MM.1S (cell line): ENCODE data around the gene XRCC3.

Experiments
- DNase-seq: peaks from one replicate; pipeline ENCODE4 v3.0.0-alpha.2; 2015
- H2AFZ ChIP-seq: fragments of 300-600 bp; sonication (generic); 2 replicates; pipeline ENCODE4 v1.6.0; 2016; ENCODE audit warnings: antibody characterized with exemption, low read length
- H3F3A ChIP-seq: fragments of 300-600 bp; sonication (generic); 2 replicates; pipeline ENCODE4 v1.6.1; 2016; ENCODE audit warnings: mild to moderate bottlenecking, antibody characterized with exemption, low read length, moderate library complexity, mixed read lengths; ENCODE audit not compliant: insufficient read depth
- H3K27ac ChIP-seq: fragments of 300-600 bp; sonication (generic); 2 replicates; pipeline ENCODE4 v1.5.1; 2016; ENCODE audit warnings: mild to moderate bottlenecking, low read length
- H3K27me3 ChIP-seq: fragments of 300-600 bp; sonication (generic); replicated peaks from 2 replicates; pipeline ENCODE4 v1.6.0; 2016; ENCODE audit warnings: low read length; ENCODE audit not compliant: insufficient read depth
- H3K36me3 ChIP-seq: fragments of 300-600 bp; sonication (generic); replicated peaks from 2 replicates; pipeline ENCODE4 v1.6.1; 2016; ENCODE audit warnings: mild to moderate bottlenecking, low read length, mixed read lengths; ENCODE audit not compliant: insufficient read depth
- H3K4me1 ChIP-seq: fragments of 300-600 bp; sonication (generic); 2 replicates; pipeline ENCODE4 v1.6.1; 2016; ENCODE audit warnings: low read length, mixed read lengths
- H3K4me2 ChIP-seq: fragments of 300-600 bp; sonication (generic); 2 replicates; pipeline ENCODE4 v1.6.0; 2016; ENCODE audit warnings: low read depth, low read length
- H3K4me3 ChIP-seq: fragments of 300-600 bp; sonication (generic); 2 replicates; pipeline ENCODE4 v1.5.1; 2016; ENCODE audit warnings: low read length, mixed read lengths
- H3K79me2 ChIP-seq: fragments of 300-600 bp; sonication (generic); 2 replicates; pipeline ENCODE4 v1.6.1; 2016; ENCODE audit warnings: mixed run types, low read length, mixed read lengths
- H3K9ac ChIP-seq: fragments of 300-600 bp; sonication (generic); 2 replicates; pipeline ENCODE4 v1.6.1; 2016; ENCODE audit warnings: low read length, mixed read lengths
- H3K9me2 ChIP-seq: fragments of 300-600 bp; sonication (generic); replicated peaks from 2 replicates; pipeline ENCODE4 v1.6.1; 2016; ENCODE audit warnings: mild to moderate bottlenecking, low read length, mixed read lengths; ENCODE audit not compliant: insufficient read depth
- H3K9me3 ChIP-seq: fragments of 300-600 bp; sonication (generic); replicated peaks from 2 replicates; pipeline ENCODE4 v1.6.1; 2016; ENCODE audit warnings: mild to moderate bottlenecking, low read length, mixed read lengths; ENCODE audit not compliant: insufficient read depth
- H4K20me1 ChIP-seq: fragments of 300-600 bp; sonication (generic); 2 replicates; pipeline ENCODE4 v1.6.1; 2016; ENCODE audit warnings: mild to moderate bottlenecking, low read length, moderate library complexity, mixed read lengths; ENCODE audit not compliant: insufficient read depth
- CTCF ChIP-seq: fragments of 300-600 bp; sonication (generic); IDR thresholded peaks from 2 replicates; pipeline ENCODE4 v1.5.1; 2016; ENCODE audit warnings: antibody characterized with exemption, low read length, mixed read lengths
- EZH2 ChIP-seq: fragments of 300-600 bp; sonication (generic); optimal IDR thresholded peaks from 2 replicates; pipeline ENCODE3; 2017; ENCODE audit warnings: low read depth, mild to moderate bottlenecking, antibody characterized with exemption, low read length, mixed read lengths
- EZH2phosphoT487 ChIP-seq: fragments of 300-600 bp; sonication (generic); IDR thresholded peaks from 2 replicates; pipeline ENCODE4 v1.6.1; 2018; ENCODE audit warnings: antibody characterized with exemption, low read length

XRCC3 gene

GRCh38 chr14:103652806-103653205, 62.4 kb downstream of the XRCC3 start:
- H2AFZ ChIP-seq, result no peak overlapping the region
- H3F3A ChIP-seq, result no peaks in the 10 kb centered on the region
- no peak overlapping the region for H3K27ac ChIP-seq
- no peaks in the 10 kb centered on the region for H3K4me1 ChIP-seq
- DNase-seq, result no peak
- no peaks in the 10 kb centered on the region for H3K27me3 ChIP-seq
- H3K9me3 ChIP-seq, result no peaks in the 10 kb centered on the region
- TF ChIP-seq CTCF (no peak), EZH2 (no peak), EZH2phosphoT487 (no peak)
- H4K20me1 ChIP-seq, result no peaks in the 10 kb centered on the region
- no peaks in the 10 kb centered on the region for H3K9me2 ChIP-seq
- no peak overlapping the region for H3K4me3 ChIP-seq
- H3K79me2 ChIP-seq, result peaks cover 74% of the 10 kb centered on the region
- no peak overlapping the region for H3K4me2 ChIP-seq
- peaks cover 4% of the 10 kb centered on the region; the same call in 1 of the 2 replicates for H3K36me3 ChIP-seq
- H3K9ac ChIP-seq, result no peak overlapping the region

- no peak for DNase-seq
- H3F3A ChIP-seq, result no peaks in the 10 kb centered on the region
- H3K9me2 ChIP-seq, result no peaks in the 10 kb centered on the region
- no peak overlapping the region for H3K4me3 ChIP-seq
- no peak overlapping the region for H3K4me2 ChIP-seq
- H3K9ac ChIP-seq, result no peak overlapping the region
- no peak for TF ChIP-seq EZH2phosphoT487
- no peak for TF ChIP-seq CTCF
- no peak for TF ChIP-seq EZH2
- H4K20me1 ChIP-seq, result no peaks in the 10 kb centered on the region
- H3K36me3 ChIP-seq, result peaks cover 4% of the 10 kb centered on the region; the same call in 1 of the 2 replicates
- H2AFZ ChIP-seq, result no peak overlapping the region
- H3K9me3 ChIP-seq, result no peaks in the 10 kb centered on the region
- H3K4me1 ChIP-seq, result no peaks in the 10 kb centered on the region
- H3K79me2 ChIP-seq, result peaks cover 82% of the 10 kb centered on the region
- no peak overlapping the region for H3K27ac ChIP-seq
- H3K27me3 ChIP-seq, result no peaks in the 10 kb centered on the region
Observed at GRCh38 chr14:103651585-103651984, 63.7 kb downstream of the XRCC3 start.

GRCh38 chr14:103650213-103650612, 65.0 kb downstream of the XRCC3 start:
- H4K20me1 ChIP-seq, result no peaks in the 10 kb centered on the region
- no peaks in the 10 kb centered on the region for H3F3A ChIP-seq
- H3K9ac ChIP-seq, result no peak overlapping the region
- no peaks in the 10 kb centered on the region for H3K4me1 ChIP-seq
- no peaks in the 10 kb centered on the region for H3K27me3 ChIP-seq
- peaks cover 4% of the 10 kb centered on the region; the same call in 1 of the 2 replicates for H3K36me3 ChIP-seq
- no peak overlapping the region for H3K4me2 ChIP-seq
- no peaks in the 10 kb centered on the region for H3K9me3 ChIP-seq
- no peak for TF ChIP-seq CTCF
- no peak for TF ChIP-seq EZH2
- no peak for TF ChIP-seq EZH2phosphoT487
- no peak for DNase-seq
- H3K27ac ChIP-seq, result no peak overlapping the region
- H3K9me2 ChIP-seq, result no peaks in the 10 kb centered on the region
- no peak overlapping the region for H3K4me3 ChIP-seq
- H2AFZ ChIP-seq, result no peak overlapping the region
- peaks cover 86% of the 10 kb centered on the region for H3K79me2 ChIP-seq
